Myocyte (in vitro differentiated cells): Measurements from ENCODE around the gene GPR63. TPM values are rescaled to one million over a fixed set of nuclear protein-coding genes. Genes with fewer than 3 reads are reported as not detected.
A peak's percentile ranks its signal among the peaks of the same experiment; 100 is the strongest.
"Not testable (repeated sequence)": the region's sequence is repeated elsewhere in the genome, so short reads cannot be mapped to it uniquely, and the experiment has no call there.

Source experiments
- DNase-seq: peaks from one replicate; pipeline ENCODE4 v3.0.0-alpha.2; 2012; ENCODE audit warnings: low read depth
- polyA plus RNA-seq: library from polyadenylated mRNA; unstranded; fragments of >200 nt; gene quantifications from one replicate; pipeline ENCODE4 v1.2.1, GENCODE V29; 2012; ENCODE audit warnings: missing spikeins
- total RNA-seq: library from RNA; depleted of rRNA; stranded (reverse); fragments of >200 nt; gene quantifications from 2 replicates; pipeline ENCODE4 v1.2.3, GENCODE V29; 2014

The GPR63 gene, protein sequence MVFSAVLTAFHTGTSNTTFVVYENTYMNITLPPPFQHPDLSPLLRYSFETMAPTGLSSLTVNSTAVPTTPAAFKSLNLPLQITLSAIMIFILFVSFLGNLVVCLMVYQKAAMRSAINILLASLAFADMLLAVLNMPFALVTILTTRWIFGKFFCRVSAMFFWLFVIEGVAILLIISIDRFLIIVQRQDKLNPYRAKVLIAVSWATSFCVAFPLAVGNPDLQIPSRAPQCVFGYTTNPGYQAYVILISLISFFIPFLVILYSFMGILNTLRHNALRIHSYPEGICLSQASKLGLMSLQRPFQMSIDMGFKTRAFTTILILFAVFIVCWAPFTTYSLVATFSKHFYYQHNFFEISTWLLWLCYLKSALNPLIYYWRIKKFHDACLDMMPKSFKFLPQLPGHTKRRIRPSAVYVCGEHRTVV
- 0.16 and 0.27 TPM in 2 replicates for total RNA-seq
- 0.13 TPM for polyA plus RNA-seq

DNA sequence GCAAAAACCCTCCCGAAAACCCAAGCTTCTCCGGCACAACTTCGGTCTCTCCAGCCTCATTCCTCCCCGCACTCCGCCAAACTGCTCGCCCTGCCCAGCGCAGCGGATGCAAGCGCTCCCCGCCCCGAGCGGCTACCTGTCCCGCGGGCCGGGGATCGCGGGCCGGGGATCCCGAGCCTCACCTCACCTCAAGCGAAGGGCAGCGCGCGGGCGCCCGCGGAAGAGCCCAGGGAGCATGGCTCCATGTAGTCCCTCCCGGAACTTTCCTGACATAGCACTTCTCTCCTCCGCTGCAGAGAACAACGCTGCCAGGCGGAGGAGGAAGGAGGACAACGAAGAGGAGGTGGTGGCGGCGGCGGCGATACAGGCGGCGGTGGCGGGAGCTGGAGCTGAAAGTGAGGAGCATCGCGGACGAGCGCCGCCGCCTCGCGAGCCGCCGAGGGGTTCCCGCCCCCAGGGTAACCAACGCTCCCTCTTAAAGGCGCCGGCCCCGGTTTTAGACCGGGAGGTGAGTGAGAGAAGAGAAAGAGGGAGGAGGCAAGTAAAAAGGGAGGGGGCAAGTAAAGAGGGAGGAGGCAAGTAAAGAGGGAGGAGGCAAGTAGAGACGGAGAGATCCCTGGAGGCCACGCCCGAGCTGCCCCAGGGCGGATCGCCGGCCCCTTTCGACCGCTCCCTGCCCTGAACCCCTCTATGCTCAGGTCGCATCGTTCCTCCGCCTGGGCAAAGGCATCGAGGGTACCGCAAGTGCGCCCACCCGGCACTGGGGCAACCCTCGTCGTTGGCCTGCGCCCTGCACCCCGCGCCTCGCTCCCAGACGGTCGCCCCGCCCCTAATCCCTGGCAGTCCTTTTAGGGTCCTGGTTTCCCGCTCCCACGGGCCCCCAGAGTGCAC, at the start of gene GPR63:
GPR63 (minus strand) TSS at position 397 of the 891 bp plus-strand sequence. CDS start 37,746 bp downstream, outside the sequence.
- DNase-seq = peak; percentile 58

DNA sequence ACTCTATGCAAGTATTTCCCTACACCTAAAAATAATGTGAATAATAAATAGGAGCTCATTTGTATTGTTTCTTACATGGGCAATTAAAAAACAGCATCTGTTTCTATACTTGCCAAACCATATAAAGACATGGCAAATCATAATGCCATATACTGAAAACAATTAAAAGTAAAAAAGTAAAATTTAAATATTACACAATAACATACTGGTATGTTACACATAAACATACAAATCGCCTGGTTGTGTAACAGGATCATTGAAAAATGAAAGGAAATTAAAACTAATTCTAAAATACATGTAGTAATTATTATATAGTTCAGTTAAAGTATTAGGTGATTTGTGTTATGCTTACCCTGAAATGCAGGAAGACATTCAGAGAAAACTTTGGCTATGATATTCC, 49.2 kb upstream of the GPR63 start:
- DNase-seq = no peak

DNA sequence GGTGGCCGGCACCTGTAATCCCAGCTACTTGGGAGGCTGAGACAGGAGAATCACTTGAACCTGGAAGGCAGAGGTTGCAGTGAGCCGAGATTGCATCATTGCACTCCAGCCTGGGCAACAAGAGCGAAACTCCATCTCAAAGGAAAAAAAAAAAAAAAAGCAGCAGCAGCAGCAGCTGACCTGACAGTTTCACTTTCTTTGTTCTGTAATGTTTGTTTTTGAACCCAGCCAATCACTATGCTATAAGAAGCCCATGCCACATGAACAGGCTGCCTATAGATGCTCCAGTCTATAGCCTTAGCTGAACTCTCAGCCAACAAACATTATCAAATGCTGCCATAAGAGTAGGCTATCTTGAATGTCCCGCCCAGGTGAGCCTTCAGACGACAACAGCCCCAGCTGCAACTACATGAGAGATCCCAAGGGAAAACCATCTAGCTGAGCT, 47.9 kb upstream of the GPR63 start:
- DNase-seq = not testable (repeated sequence)

DNA sequence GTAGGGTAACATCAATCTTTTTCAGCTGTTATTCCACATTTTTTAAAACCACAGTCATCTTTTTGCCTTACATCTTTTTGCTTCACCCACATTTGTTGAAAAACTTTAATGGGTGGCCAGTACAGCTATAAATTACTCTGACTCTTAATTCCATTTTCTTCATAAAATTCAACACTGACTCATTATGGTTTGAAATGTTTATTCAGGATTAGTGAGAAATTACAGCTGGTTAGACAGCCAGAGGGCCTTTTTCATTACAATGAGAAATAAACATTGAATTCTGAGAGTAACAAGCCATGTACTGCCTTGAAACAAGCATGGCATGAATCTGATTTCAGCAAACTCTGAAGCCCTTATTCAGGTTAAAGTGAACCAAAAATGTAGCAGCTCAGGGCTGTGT, 40.9 kb upstream of the GPR63 start:
- peak; percentile 34 for DNase-seq

DNA sequence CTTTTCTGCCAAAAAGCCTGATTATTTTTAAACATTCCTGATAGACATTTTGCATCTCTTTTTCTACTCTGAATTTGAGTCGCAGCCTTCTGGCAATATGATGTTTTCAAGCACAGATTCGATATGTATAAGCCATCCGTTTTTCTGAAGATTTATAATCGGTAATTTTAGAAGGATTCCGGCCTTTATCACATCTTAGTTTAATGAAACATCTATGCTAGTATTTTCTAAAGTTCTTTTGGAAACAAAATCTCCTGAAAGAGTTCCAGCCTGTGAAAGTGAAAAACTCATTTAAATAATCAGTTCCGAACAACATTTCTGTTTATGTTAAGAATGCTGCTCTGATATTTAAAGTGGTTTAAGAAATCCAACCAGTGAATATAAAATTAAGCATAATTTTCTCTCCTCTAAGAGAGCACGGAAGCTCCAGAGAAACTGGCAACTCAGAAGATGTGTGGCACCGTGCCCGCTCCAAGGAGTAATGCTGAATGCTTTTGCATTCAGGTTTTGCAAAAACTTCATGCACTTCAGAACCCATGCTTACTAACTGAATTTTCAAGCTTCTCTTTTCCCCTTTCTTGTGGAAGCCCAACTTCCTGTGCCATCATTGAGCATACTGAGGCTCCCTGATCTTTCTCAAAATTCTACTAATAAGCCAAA, 39.7 kb upstream of the GPR63 start:
- no peak for DNase-seq

DNA sequence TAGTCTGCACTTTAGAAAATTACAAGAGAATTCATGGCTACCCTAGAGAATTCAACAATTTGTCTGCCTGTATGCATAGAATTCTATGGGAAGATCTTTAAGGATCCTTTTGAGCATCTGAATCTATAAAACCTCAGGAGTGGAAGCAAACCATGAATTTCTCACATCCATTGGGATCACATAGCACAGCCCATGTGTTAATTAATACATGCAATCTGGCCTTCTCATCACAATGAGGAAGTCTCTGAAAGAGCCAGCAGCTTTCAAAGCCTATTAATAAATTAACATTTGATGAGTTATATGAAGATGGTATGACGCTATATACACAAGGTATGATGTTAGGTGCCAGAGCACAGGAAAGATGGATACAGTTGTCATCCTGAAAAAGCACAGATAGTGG, 35.7 kb upstream of the GPR63 start:
- DNase-seq = no peak

DNA sequence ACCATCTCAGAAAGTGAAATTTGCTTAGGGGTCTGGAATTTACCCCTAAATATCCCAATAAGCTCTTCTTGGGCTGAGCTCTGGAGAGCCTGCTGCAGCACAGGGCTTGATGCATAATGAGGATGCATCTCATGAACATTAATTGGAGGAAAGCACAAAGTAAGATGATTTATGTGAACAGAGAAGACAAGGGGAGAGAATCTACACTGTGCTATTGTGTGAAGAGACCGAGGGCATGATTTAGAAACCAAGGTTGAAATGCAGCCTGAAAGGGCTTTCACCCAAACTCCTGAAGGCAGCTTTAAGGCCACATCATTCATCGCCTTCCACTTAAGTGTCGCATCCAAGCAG, 27.8 kb upstream of the GPR63 start:
- DNase-seq = no peak

DNA sequence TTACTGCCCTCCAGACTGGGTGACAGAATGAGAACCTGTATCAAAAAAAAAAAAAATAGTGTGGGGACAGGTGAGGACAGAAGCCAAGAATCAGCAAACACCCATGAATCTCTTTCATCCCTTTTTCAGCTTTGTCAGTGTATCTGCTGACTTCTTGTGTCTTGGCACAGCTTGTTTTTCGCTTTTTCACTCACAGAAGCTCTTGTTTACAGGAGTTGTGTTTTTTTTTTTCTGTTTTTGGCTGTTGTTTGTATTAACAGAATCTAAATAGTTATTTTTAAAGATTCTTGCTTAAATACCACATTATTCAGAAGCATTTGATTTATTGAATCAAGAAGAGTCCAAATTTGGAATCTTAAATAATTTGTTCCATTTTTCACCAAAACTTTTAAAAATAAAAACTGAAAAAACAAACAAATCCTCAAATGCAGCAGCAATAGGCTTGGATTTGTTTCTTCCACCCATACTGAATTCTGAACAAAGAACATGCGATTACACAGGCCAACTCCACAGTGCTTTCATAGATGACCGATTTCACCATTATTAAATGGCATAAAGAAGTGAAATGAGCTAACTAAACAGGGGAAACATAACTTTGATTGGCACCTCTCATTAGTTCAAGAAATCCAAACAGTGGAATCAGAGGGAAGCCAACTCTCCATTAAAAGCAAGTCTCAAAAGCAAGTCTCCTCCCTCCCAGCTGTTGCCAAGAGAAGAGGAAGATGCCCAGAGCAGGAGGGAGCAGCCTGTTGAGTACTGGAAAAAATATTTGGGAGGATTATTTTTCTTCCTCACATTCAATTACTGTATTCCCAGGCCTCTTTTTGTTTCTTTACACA, 27.2 kb upstream of the GPR63 start:
- DNase-seq = peak; percentile 6

DNA sequence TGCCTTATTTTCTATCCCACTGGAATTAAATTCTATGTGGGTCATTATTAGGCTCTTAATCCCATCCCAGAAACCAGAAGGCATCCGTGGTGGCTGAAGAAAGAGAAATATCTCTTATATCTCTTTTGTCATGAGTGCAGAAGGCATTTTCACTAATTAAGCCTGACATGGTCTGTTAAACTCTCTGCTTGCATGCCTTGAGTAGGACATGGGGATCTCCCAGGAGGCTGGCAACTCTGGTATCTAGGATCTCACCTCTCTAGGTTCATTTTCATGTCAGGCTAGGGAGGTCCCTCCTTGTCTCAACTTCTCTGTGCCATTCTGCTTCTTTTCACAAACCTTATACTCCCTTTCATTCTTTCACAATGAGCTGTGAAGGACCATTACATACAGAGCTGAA, 25.3 kb upstream of the GPR63 start:
- DNase-seq = no peak

DNA sequence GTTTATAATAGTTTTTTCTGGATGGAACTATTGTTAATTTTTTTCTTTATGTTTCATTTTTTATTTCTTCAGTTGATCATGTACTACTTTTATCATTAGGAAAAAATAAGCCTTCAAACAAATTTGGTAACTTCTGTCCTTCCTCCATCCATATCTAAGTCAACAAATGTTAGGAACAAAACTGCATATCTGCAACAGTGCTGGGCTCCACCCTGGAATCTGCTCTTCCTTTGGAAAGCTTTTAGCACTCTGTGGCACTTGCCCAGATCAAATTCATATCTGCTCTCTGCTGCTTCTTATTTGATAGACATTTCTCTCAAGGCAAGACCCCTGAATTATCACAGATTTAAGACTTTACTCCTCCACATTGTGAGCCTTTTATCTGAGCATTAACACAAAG, 24.3 kb upstream of the GPR63 start:
- no peak for DNase-seq

DNA sequence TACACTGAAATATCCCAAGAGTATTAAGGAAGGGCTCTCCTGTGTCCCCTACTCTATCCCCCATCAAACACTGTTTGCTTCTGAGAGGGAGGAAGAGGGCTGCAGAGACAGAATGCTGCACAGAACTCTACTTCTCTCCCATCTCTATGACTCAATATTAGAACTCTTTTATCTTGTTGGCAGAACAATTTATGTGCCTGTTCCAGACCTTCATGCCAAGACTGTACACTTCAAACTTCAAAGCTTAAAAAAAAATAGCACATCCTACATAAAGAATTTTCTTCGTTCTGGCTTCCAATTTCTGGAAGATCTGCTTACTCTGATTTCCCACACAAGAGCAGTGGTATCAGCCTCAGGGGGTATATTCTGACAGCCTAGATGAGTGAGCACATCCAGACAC, 19.6 kb upstream of the GPR63 start:
- DNase-seq = no peak

DNA sequence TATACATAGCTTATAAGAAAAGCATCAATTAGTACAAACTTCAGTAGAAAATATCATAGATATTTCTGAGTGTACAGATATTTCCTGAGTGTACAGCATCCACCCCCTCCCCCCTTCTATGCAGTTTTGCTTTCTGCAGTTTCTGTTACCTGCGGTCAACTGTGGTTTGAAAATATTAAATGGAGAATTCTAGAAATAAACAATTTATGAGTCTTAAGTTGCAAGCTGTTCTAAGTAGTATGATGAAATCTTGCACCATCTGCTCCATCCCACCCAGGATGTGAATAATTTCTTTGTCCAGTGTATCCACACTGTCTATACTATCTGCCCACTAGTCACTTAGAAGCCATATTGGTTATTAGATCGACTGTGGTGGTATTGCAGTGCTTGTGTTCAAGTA, 15.8 kb upstream of the GPR63 start:
- DNase-seq = no peak

DNA sequence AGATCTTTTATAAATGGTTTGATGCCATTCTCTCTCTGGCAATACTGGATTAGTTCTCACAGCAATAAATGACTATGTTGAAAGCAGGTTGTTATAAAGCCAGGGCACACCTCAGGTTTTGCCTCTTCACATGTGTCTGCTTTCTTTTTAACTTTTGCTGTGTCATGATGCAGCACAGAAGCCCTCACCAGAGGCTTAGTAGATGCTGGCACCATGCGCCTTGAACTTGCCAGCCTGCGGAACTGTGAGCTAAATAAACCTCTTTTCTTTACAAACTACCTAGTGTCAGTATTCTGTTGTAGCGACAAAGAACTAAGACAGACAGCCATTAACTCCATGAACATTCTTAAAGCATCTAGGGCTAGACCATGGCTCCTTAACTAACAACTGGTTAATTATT, 15.3 kb upstream of the GPR63 start:
- DNase-seq = no peak

DNA sequence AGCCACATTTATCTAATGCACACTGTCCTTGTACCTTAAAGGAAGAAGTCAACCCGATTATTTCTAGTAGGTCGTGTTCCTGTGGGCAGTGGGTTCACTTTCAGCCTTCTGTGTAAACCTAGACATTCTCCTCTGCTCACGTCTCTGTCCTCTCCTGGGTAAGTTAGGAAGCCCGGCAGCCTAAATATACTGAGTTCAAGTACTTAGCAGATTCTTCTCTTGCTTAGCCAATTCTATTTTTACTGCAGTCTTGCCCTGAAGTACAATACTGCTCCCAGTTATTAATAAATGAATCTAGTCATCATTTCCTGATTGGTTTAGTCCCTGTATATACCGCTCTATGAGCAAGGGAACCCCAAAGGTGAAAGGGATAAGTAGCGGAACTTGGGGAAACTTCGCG, 14.6 kb upstream of the GPR63 start:
- no peak for DNase-seq

DNA sequence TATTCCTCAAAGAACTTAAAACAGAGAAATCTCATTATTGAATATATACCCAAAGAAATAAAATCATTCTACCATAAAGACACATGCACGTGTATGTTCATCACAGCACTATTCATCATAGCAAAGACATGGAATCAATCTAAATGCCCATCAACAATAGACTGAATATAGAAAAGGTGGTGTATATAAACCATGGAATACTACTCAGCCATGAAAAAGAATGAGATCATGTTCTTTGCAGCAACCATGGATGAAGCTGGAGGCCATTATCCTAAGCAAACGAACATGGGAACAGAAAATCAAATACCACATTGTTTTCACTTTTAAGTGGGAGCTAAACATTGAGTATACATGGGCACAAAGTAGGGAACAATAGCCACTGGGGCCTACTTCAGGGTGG, 12.3 kb upstream of the GPR63 start:
- no peak for DNase-seq

DNA sequence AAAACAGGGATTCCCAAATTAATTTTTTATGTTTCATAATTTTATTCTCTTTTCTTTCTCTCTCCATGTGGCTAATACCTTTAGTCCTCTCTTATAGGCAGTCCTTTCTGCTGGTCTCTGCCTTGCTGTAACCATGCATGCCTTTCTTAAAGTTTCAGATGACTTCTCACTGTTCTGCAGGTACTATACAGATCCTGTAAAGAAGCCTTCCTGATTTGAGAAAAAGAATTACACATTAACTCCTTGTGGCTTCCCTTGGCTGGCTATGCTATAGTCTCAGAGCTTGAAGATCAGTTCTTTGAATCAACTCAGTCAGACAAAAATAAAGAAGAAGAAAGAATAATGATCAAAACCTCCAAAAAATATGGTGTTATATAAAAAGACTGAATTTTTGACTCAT, 7.3 kb upstream of the GPR63 start:
- DNase-seq = no peak

DNA sequence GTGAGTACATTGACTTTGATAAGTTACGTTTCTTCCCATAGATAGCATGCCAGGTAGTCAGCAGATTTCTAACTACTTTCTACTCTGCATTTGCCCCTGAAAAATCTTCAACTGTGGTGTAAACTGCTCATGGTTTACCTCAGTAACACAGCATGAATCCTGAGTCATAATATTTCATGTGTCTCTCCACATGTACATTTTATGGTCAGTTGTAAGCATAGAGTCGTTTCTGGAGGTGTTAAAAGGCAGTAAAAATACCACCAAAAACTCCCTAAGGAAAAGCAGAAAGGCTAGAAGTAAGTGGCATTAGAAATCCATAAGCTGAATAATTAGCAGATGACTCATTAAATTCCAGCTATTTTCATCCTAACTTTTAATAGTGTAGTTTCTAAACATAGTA, 4.1 kb upstream of the GPR63 start:
- no peak for DNase-seq

DNA sequence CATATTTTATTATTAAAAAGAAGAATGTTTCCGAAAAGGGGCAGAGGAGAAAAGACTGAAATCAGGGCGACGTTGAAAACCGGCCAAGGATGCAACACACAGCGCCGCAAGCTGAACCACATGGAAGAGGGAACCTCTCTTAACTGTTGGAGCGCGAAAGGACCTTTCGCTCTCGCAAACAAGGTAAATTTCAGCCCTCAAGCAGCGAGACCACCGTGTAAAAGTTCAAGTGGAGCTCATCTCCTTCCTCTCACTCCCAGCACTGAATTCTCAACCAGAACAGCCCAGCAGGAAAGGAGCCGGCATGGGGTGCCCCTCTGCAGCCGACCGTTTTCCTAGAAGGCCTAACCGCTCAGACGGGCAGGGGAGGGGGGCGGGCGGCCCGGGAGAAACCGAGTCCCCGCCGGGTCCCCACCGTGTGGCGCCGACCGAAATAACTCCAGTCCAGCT, 621 bp downstream of the GPR63 start:
- DNase-seq = no peak

DNA sequence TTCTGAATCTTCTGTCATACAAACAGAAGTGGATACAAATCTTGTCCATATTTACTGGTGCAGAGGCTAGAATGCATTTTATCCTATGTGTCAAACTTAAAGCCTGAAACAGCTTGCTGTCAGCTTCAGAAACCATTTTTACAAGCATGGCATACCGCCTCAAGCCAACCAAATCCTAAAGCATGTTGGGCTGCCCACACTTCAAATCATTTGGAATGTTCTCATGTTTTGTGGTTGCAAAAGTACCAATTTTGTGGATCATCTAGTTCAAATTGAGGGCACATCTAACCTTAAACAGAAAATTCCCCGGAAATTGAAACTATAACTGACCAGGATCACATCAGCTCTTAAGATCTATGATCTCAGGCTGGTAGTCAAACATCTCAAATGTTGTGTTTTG, 3.2 kb downstream of the GPR63 start:
- DNase-seq = no peak

DNA sequence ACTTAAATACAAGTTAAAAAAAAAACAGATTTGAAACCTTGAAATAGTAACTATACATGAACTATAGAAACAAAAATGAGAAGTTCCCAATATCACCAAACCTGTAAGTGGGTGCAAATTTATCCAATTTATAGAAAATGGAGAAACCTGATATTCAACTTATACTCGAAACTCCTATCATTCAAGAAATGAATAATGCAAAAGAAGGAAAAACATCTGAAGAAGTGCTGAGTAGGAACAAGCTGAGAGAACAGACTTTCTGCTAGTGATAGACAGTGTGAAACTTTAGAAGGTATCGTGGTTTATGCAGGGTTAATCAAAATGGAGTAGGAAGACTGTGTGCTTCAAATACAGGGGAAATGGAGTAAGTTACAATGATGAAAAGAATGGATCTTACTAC, 4.5 kb downstream of the GPR63 start:
- no peak for DNase-seq

DNA sequence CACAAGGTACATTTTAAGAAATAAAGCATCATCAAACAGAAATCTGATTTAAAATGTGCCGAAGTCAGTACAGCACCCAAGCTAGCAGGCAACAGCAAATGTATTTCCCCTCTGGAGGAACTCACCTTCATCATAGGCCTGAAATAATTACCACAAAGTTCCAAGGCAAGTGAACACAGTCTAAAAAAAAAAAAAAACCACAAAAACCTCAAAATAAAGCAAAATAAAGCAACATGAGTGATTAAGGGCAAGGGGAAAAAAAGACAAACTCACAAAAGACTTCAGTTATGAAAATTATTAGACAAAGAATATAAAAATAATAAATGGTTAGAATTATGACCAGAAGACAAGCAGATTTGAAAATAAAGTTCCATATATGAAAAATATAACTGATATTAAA, 10.4 kb downstream of the GPR63 start:
- no peak for DNase-seq
